PC-9 (cell line): ENCODE data around the gene RASGEF1C.

ENCODE experiments used
- EZH2 ChIP-seq: fragments of 200-600 bp; sonication (generic); IDR thresholded peaks from 2 replicates; pipeline ENCODE4 v1.8.0; 2017; ENCODE audit warnings: antibody characterized with exemption, low read depth
- TF ChIP-seq, protein P1 (sequence below): fragments of 200-600 bp; sonication (generic); conservative IDR thresholded peaks from 2 replicates; pipeline ENCODE4 v1.6.1; 2017; ENCODE audit warnings: mixed run types, antibody characterized with exemption, mild to moderate bottlenecking, moderate library complexity

DNA sequence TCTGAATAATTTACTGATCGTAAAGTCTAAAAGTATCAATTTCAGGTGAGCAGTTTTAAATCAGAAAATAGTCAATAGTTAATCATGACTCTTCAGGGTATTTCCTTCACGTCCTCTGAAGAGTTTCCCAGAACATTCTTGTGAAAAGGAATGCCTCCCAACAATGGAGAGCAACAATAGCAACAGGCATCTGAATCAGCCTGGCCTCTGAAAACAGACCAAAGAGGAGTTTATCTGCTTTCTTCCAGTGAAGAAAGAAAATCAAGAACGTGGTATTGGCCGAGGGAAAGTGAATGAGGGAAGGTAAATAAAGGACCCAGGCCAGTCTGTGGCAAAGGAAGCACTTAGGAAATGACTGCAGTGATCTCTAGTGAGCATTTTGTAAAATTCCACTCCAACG lies 26.1 kb upstream of the RASGEF1C start:
- TF ChIP-seq, protein P1, sequence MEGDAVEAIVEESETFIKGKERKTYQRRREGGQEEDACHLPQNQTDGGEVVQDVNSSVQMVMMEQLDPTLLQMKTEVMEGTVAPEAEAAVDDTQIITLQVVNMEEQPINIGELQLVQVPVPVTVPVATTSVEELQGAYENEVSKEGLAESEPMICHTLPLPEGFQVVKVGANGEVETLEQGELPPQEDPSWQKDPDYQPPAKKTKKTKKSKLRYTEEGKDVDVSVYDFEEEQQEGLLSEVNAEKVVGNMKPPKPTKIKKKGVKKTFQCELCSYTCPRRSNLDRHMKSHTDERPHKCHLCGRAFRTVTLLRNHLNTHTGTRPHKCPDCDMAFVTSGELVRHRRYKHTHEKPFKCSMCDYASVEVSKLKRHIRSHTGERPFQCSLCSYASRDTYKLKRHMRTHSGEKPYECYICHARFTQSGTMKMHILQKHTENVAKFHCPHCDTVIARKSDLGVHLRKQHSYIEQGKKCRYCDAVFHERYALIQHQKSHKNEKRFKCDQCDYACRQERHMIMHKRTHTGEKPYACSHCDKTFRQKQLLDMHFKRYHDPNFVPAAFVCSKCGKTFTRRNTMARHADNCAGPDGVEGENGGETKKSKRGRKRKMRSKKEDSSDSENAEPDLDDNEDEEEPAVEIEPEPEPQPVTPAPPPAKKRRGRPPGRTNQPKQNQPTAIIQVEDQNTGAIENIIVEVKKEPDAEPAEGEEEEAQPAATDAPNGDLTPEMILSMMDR, result no peak
- TF ChIP-seq EZH2, result no peak
